PC-9 (cell line): ENCODE data around the gene GBE1.

Experiments used
- CTCF ChIP-seq: fragments of 200-600 bp; sonication (generic); conservative IDR thresholded peaks from 2 replicates; pipeline ENCODE4 v1.6.1; 2017; ENCODE audit warnings: mixed run types, antibody characterized with exemption, mild to moderate bottlenecking, moderate library complexity
- EZH2 ChIP-seq: fragments of 200-600 bp; sonication (generic); IDR thresholded peaks from 2 replicates; pipeline ENCODE4 v1.8.0; 2017; ENCODE audit warnings: antibody characterized with exemption, low read depth

- TF ChIP-seq CTCF, result no peak
- no peak for TF ChIP-seq EZH2
Measured at GRCh38 chr3:81568378-81568777, 193.1 kb downstream of the GBE1 start.
